ENCODE data around the gene ZNF547.
A peak's percentile ranks its signal among the peaks of the same experiment; 100 is the strongest.
"Not testable (repeated sequence)": the region's sequence is repeated elsewhere in the genome, so short reads cannot be mapped to it uniquely, and the experiment has no call there.

ZNF547 gene

GRCh38 chr19:57374179-57374578 lies 10.8 kb downstream of the ZNF547 start:
- DNase-seq, result no peak

- DNase-seq, result not testable (repeated sequence)
These were observed 11.3 kb downstream of the ZNF547 start for GRCh38 chr19:57374647-57375046.

- no peak for DNase-seq
These were observed 12.8 kb downstream of the ZNF547 start for GRCh38 chr19:57376151-57376550.

GRCh38 chr19:57377498-57378146 lies 14.3 kb downstream of the ZNF547 start:
- no peak for DNase-seq

- DNase-seq, result no peak
These were observed 17.6 kb downstream of the ZNF547 start for GRCh38 chr19:57380923-57381322.

- no peak for DNase-seq
These were observed 19.6 kb downstream of the ZNF547 start for GRCh38 chr19:57382806-57383488.

GRCh38 chr19:57389194-57389729 lies 25.9 kb downstream of the ZNF547 start:
- no peak for DNase-seq

GRCh38 chr19:57389730-57390598 lies 26.6 kb downstream of the ZNF547 start, which contains the start of gene ZNF548:
Gene ZNF548 (plus strand): TSS chr19:57389854. CDS start chr19:57390100, 246 bp downstream.
- DNase-seq, result peak; percentile 81 to 99 (median 97)

GRCh38 chr19:57395710-57396109 lies 32.4 kb downstream of the ZNF547 start:
- DNase-seq, result no peak

GRCh38 chr19:57398868-57399267 lies 35.5 kb downstream of the ZNF547 start:
- DNase-seq, result no peak

GRCh38 chr19:57403737-57404563 lies 40.6 kb downstream of the ZNF547 start:
- DNase-seq, result no peak

- peak in 35 of 58 donors; percentile 0 to 49 (median 6) for DNase-seq
These were observed 43.3 kb downstream of the ZNF547 start for GRCh38 chr19:57406516-57407123.

- DNase-seq, result peak; percentile 42 to 96 (median 88)
These were observed 47.7 kb downstream of the ZNF547 start, which contains the start of gene ZNF17 for GRCh38 chr19:57410877-57411671. Gene ZNF17 (plus strand): TSS chr19:57411161. CDS start chr19:57413616, 2,455 bp downstream.

GRCh38 chr19:57419439-57419838 lies 56.1 kb downstream of the ZNF547 start:
- DNase-seq, result no peak

GRCh38 chr19:57421037-57421436 lies 57.7 kb downstream of the ZNF547 start:
- no peak for DNase-seq
